NCI-H446 treated with DMSO at 0.1 percent for 48 hours (cell line): ENCODE measurements around the gene MUTYH.
"Not testable (repeated sequence)": the region's sequence is repeated elsewhere in the genome, so short reads cannot be mapped to it uniquely, and the experiment has no call there.

ENCODE experiments used
- DNase-seq: peaks from one replicate; lab custom pipeline; 2025; lab: John Stamatoyannopoulos, UW

Gene MUTYH

DNA sequence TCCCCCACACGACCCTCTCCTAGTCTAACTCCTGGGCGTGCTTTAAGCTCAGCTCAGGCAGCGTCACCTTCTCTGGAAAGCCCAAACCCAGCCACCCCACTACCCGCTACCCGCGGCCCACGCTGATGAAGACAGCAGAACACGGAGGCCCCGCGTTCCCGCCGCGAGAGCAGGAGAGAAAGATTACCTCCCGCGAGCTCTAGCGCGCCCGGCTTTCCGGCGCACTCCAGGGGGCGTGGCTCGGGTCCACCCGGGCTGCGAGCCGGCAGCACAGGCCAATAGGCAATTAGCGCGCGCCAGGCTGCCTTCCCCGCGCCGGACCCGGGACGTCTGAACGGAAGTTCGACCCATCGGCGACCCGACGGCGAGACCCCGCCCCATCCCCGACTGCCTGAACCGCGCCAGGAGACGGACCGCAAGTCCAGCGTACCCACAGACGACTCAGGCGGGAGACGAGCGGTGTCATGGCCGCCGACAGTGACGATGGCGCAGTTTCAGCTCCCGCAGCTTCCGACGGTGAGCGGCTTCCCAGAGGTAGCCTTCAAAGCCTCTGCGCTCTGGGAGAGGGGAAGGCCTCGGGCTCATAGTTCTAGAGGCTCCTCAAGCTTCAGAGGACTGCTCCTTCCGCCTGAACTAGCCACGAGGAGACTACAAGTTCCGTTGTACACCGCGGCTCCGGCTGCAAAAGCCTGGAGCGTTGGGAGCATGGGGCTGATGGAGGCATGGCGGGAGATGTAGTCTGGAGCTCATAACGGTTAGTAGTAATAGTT, at the start of gene MUTYH, which contains the start of gene TOE1:
Gene MUTYH, minus strand, starts transcription at position 652 of the 770 bp plus-strand sequence. CDS start 5,935 bp downstream, outside the sequence.
Gene TOE1, plus strand, starts transcription at position 382 of the 770 bp plus-strand sequence. Its CDS starts 83 bp downstream, at position 465.
- DNase-seq = peak; percentile 90

DNA sequence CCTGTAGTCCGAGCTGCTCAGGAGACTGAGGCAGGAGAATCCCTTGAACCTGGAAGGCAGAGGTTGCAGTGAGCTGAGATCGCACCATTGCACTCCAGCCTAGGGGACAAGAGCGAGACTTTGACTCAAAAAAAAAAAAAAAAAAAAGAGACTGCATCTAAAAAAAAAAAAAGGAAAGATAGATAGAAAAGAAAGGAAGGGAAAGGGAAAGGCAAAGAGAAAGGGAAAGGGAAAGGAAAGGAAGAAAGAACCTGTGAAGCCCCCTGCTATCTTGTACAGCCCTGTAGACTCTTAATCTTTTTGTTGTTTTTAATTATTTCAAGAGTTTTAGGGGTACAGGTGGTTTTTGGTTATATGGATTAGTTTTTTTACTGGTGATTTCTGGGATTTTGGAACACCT, 46.0 kb upstream of the MUTYH start:
- DNase-seq = no peak

DNA sequence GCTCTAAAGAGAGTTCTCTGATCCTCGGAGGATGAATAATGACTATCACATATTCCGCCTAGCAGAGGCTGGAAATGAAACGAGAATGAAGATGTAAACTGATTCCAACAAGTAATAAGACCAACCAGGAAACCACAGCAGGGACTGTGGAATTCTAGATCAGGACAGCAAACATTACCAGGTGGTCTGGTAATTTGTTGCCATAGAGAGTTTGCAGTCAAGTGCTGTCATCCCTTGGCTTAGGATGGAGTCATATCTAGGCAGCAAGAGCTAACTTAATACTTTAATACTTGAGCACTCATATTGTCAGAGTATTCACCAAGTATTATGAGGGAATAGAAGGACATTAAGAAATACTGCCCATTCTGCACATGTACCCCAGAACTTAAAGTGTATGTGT, 45.1 kb upstream of the MUTYH start:
- no peak for DNase-seq

DNA sequence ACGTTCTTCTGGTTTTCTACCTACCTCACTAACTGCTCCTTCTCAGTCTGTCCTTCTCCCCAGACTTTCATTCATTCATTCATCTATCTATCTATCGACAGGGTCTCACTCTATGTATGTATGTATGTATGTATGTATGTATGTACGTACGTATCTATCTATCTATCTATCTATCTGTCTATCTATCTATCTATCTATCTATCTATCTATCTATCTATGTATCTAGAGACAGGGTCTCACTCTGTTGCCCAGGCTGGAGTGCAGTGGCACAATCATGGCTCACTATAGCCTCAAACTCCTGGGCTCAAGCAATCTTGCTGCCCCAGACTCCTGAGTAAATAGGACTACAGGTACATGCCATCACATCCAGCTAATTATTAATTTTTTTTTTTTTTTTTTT, 44.0 kb upstream of the MUTYH start:
- DNase-seq = not testable (repeated sequence)

DNA sequence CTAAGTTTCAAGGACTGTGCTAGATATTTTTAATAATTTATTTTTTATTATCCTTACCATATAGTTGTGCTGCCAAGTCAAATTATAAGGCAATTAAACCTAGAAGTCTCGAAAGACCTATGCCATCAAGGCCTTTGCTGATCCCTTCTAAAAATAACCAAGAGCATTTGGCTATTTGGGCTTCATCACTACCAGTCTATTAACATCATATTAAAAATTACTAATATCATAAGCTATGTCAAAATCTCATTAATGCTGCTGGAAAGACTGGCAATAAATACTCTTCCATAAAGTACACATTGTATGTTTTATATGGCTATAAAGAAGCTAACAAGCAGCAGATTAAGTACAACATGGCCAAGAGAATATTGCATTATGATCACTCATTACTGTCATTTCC, 43.0 kb upstream of the MUTYH start:
- DNase-seq = no peak

DNA sequence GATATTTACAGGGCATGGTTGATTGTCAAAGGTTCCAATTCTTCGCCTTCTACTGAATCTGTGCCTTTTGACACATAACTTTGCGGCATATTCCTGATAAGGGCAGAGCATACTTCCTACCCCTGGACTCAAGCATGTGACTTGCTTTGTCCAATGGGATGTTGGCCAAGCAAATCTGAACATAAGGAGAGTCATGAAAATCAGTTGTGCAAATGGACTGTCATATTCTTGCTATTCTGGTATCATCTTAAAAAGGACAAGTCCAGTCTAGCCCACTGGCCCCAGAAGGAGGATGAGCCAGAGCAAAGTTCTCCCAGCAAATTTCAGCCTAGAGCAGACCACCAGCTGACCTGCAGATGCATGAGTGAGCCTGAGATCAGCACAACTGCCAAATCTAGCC, 41.0 kb upstream of the MUTYH start:
- no peak for DNase-seq

DNA sequence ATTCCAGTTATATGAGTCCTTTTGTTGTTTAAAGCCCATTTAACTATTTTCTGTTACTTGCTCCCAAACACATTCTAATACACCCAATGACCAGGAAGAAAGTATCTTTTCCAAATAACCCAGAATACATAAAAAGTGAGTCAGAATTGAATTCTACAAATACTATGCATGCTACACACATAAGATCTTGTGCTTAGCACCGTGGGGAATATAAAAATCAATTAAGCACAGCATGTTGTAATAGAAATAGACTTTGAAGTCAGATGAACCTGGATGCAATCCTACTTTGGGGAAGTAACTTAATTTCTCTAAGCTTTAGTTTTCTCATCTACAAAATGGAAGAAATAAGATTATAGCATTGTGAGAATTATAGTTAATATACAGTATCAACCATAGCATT, 40.5 kb upstream of the MUTYH start:
- no peak for DNase-seq

DNA sequence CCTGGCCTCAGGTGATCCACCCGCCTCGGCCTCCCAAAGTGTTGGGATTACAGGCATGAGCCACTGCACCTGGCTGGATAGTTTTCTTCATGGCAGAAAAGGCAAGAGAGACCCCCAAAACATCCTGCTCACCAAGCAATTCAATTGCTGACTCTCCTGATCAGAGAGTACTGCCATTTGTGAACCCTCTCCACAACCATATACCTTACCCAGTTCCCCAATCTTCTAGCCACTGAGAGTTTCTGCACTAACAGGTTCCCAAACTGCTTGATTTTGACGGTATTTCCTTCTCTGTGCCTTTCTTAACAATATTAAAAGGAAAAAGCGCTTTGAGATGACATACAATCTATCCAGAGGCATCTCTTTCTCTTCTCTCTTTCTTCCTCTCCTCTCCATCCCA, 39.9 kb upstream of the MUTYH start:
- no peak for DNase-seq

DNA sequence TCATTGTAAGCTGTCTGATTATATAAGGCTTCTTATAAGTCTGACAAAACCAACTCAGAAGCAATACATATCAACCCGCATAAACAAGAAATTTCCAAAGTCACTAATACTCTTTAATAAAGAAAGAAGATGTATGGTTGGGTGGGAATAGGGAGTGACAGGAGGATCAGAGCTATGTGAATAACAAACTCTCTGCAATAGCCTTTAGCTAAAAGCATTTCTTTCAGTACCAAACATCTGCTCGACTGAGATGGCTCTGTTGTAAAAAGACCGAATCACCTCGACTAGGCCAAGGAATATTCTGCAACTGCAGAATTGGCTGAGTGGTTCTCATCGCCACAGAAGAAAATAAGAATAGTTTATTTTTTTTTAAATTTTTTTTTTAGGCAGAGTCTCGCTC, 39.3 kb upstream of the MUTYH start:
- DNase-seq = no peak

DNA sequence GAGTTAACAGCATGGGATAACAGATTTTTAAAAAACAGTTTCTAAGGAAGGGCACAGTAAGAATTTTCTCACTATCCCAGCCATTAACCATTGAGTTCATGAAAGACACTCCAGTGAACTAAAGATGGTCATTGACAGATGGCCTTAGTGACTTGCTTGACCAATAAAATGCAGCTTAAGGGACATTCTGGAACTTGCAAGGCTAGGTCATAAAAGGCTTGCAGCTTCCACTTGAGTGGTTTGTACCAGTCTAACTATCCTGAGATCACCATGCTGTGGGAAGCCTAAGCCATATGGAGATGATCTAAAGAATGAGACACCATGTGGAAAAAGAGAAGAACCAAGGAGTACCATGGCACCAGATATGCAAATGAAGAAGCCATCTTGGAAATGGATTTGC, 37.9 kb upstream of the MUTYH start:
- no peak for DNase-seq

DNA sequence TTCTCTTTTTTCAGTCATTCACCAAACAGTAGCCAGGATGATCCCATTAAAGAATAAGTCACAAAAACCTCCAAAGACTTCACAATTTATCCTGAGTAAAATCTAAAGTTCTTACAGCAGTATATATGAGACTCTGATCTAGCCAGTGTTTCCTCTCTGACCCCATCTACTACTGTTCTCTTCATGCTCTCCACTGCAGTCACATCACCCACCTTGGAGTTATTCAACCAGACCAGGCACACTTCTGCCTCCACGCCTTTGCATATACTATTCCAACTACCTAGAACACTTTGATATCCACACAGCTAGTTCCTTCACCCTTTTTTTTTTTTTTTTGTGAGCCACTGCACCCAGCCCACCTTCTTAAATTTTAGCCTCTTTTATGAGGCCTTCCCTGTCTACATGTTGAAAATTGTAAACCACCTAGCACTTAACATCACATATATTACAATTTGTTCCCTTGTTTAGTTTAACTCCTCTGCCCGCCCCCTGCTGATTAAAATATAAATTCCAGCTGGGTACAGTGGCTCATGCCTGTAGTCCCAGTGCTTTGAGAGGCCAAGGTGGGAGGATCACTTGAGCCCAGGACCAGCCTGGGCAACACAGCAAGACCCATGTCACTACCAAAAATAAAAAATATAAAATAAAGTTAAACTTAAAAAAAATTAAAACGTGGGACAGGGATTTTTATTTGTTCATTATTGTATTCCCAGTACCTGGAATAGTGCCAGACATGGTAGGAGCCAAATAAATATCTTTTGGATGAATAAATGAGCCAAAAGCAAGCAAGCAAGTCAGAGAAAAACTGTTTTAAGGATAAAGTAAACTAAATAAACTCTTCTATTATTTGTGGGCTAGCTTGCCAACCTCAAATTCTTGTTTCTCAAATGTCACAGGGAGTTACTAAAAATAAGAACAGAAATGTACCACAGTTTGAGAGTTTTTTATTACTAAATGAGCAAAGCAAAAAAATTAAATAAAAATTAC, 35.2 kb upstream of the MUTYH start:
- DNase-seq = no peak

DNA sequence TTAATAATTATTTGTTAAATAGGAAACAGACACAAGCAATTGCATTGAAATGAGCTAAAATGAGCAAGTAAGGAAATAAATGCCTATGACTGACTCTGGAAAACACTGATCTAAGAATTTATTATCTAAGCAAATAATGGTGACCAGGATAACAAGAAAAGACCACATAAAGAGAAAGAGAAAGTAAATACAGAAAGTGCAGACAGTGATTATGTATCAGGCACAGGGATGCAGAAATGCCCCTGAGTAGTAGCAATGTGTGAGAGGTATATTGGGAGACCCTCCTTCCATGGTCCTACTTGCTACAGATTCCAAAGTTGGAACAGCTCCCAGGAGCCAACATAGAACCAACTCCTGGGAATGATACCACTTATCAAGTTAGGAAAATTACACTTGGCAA, 33.3 kb upstream of the MUTYH start:
- DNase-seq = no peak

DNA sequence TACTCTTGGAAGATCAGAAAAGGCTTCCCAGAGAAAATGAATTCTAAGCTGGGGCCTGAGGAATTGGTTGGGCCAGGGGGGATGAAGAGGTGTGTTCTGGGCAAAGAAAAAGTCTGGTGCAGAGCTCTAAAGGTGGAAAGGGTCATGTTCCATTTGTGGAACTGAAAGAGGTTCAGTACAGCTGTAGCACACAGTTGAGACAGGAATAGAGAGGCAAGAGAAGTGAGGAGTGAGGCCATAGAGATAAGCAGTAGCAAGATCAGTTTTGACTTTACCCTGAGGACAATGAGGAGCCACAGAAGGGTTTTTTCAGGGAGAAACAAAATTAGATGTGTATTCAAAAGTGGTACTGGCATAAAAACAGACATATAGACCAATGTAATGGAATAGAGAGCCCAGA, 30.3 kb upstream of the MUTYH start:
- no peak for DNase-seq

DNA sequence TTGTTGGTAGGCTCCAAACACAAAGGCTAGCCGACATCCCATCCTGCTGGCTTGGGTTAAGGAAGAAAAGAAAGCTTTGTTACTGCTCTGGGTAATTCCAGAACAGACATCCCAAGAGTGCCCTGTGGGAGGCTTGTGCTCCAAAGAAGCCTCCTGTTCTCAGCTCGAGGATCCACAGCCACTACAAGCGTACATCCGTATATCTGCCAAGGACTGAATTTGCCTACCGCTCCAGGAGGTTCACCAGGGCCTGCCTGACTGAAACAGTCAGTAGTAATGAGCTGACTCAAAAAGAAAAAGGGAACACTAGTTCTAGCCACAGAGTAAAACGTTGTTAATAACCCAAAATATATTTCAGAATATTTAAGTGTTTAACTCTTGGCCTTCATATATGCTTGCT, 24.8 kb upstream of the MUTYH start:
- DNase-seq = no peak

DNA sequence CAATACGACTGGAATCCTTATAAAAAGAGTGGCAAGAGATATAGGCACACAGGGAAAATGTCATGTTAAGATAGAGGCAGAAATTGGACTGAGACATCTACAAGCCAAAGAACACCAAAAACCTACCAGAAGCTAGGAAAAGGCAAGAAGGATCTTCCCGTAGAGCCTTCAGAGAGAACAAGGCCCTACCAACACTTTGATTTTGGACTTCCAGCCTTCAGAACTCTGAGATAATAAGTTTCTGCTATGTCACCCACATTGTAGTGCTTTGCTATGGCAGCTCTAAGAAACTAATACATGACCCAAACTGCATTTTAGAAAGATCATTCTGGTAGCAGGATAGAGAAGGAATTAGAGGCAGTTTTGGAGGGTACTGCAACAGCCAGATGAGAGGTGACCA, 24.1 kb upstream of the MUTYH start:
- DNase-seq = no peak

DNA sequence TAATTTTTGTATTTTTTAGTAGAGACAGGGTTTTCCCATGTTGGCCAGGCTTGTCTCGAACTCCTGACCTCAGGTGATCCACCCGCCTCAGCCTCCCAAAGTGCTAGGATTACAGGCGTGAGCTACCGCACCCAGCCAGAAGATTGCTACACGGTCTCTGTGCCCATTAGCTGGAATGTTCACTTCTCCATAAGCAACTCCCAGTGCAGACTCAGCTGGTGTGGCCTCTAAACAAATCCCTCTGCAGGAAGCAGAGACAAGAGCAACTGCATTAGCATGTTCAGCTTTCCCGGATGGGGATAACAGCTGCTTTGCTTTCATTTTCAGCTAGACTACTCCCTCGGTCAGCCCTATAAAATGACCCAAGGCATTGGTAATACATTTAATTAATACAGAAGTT, 20.7 kb upstream of the MUTYH start:
- DNase-seq = not testable (repeated sequence)

DNA sequence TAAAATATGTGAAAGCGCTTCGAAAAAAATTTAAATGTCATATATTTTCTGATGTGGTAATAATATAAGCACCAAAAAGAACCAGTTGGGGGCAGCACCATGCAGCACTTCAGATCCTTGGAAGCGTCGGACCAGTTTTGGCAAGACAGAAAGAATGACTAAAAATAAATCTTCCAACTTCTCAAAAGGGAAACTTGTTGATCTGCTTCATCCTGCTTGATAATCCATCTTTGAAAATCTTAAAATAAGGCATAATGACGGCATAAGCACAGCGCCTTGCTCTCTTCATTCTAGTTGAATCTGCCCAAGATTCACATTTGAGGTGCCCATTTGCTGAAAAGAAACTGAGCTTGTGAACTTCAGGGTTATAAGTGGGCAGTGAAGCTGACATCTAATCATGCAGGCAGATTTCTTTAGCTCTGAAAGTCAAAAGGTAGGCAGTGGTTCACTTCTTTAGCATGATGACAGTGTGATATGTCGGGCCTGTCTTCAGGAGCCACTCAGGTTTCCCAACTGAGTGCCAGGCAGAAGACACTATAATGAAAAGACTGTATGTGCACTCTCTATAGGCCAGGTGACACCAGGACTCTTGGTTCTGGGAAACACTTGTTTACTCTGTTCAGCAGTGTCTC, 19.8 kb upstream of the MUTYH start:
- peak; percentile 46 for DNase-seq

DNA sequence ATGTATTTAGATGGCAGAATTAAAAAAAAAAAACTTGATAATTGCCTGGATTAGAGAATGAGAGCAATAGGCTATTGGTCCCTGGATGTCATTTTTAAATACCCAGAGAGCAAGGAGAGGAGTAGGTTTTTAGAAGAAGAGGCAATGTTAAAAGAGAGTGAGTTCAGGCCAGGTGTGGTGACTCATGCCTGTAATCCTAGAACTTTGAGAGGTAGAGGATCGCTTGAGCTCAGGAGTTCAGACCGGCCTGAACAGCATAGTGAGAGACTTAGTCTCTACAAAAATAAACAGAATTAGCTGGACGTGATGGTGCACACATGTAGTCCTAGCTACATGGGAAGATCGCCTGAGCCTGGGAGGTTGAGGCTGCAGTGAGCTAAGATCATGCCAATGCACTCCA, 15.9 kb upstream of the MUTYH start:
- DNase-seq = no peak

DNA sequence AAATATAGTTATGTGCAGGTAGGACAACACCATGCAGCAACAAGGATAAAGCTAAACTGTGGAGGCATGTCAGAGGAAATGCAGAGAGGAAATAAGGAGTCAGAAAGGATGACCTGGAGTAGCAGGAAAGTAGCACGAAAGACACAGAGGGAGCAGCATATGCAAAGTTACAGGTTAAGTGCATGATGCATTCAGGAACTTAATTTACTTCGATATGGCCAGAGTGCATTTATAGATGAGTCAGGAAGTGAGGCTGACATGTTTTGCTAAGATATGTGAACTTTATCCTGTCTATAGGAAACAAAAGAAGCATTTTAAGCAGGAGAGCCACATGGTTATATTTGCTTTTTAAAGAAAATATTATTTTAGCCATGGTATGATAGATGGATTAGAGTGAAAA, 15.4 kb upstream of the MUTYH start:
- DNase-seq = no peak

DNA sequence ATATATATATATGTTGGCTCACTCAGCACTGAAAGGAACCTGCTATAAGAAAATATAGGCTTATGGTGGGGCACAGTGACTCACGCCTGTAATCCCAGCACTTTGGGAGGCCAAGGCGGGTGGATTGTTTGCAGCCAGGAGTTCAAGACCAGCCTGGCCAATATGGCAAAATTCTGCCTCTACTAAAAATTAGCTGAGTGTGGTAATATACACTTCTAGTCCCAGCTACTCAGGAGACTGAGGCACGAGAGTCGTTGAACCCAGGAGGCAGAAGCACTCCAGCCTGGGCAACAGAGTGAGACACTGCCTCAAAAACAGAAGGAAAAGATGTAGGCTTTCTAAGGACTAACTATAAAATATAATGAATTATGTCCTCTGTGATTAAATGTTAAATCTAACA, 14.6 kb upstream of the MUTYH start:
- no peak for DNase-seq

DNA sequence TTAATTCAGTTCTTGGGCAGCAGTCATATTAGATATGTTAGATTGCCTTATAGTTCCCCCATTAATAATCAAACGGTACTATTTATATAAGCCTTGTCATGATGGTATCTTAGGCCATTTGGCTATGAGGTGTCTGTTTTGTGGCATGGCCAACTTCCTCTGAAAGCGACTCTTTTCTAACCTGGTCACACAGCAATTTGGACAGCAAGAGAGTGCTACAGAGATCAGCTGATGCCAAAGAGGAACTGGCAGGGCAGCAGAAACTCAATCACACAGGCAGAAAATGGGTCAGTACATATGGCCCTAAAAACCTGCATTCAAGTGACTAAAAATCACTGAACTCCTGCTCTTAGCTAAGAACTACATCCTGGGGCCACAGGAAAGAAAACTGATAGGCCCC, 13.4 kb upstream of the MUTYH start:
- no peak for DNase-seq

DNA sequence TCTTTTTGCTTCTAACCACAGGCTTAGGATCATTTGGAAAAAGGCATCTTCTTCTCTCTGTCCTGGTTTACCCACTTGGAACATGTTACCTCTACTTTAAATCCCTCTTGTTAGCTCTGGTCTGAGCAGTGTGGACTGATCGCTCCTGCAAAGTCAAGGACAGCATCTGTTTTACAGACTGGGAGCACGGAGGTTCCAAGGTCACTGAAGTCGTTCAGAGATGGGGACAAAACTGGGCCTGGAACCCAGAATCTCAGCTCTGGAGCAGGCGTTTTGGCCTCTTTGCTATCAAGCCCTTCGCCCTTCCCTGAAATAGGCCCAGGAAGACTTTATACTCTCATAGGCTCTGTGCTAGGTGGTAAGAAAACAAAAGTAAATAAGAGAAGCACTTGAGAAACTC, 11.3 kb upstream of the MUTYH start:
- DNase-seq = no peak
